GM21786 (cell line): ENCODE results near the gene IL1B.

ENCODE experiments used
- ATAC-seq: cut with Tn5 transposase; IDR thresholded peaks from one replicate; pipeline ENCODE4 v1.9.1; 2021; ENCODE audit not compliant: unreplicated experiment

IL1B gene

DNA sequence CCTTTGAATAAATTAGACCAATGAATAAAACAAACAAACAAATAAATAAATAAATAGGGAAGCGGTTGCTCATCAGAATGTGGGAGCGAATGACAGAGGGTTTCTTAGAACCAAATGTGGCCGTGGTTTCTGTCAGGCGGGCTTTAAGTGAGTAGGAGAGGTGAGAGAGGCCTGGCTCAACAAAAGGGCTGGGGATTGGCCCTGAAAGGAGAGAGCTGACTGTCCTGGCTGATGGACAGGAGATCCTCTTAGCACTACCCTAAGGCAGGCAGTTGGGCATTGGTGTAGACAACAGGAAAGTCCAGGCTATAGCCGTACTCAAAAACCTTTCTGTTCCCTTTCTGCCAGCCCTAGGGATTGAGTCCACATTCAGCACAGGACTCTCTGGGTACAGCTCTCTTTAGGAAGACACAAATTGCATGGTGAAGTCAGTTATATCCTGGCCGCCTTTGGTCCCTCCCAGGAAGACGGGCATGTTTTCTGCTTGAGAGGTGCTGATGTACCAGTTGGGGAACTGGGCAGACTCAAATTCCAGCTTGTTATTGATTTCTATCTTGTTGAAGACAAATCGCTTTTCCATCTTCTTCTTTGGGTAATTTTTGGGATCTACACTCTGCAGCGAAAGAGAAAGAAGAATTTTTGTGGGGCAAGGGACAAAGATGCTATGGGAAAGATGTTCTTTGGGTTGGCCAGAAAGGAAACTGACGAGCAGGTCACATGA, 6.5 kb downstream of the IL1B start:
- no peak for ATAC-seq

DNA sequence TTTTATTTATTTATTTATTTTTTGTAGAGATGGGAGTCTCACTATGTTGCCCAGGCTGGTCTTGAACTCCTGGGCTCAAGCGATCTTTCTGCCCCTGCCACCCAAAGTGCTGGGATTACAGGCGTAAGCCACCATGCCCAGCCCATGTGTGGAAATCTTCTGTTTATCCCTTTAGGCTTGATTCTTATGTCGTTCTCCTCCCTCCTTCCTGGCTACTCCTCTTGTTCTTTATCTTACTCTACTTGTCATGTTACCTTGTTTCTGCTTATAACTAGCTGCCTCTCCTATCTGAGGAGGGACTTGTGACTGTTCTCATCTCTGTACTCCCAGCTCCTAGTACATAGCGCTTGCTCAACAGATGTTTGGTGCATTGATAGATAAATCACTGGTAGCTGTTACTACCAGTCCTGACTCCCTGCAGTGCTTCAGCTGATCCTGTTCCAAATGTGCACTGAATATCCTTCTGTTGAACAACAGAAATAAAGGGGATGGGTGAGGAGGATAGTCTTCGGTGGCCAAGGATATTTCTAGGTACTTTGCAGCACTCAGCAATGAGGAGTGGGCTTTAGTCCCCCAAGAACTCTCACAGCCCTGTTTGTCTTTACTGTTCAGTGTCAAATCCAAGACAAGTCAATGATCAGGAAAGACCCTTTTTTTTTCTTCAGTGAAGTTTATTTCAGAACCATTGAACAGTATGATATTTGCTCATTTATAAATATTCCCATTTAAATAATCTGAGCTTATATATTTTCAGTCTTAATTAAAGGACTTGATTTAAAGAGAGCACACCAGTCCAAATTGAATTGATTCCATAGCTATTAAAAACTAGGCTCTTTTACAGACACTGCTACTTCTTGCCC, 7.2 kb downstream of the IL1B start:
- ATAC-seq = no peak

DNA sequence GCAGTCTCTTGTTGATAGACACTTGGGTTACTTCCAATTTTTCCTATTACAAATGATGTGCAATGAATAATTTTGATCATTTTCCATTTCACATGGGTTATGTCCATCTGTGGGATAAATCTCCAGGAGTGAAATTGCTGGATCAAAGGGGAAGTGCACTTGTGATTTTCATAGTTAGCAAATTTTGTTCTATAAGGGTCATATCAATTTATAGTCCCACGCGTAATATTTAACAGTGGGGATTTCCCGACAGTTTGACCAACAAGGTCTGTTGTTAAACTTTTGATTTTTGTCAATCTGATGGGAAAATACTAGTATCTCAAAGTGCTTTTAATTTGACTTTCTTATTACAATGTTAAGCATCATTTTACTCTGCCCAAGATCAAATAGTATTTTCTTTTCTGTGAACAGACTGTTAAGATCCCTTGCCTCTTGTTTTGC, 8.3 kb downstream of the IL1B start:
- no peak for ATAC-seq

GRCh38 chr2:112827604-112828185, 8.9 kb downstream of the IL1B start:
- ATAC-seq = no peak

DNA sequence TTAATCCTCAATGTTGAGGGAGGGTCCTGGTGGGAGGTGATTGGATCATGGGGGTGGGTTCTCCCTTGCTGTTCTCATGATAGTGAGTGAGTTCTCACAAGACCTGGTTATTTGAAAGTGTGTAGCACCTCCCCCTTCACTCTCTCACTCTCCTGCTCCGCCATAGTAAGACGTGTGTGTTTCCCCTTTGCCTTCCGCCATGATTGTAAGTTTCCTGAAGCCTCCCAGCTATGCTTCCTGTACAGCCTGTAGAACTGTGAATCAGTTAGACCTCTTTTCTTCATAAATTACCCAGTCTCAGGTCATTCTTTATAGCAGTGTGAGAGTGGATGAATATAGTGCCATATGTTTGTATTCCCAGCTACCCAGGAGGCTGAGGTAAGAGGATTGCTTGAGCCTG, 9.6 kb downstream of the IL1B start:
- ATAC-seq = no peak

GRCh38 chr2:112825706-112826105, 10.9 kb downstream of the IL1B start:
- ATAC-seq = no peak

- ATAC-seq = no peak
Measured at GRCh38 chr2:112824694-112825085, 11.9 kb downstream of the IL1B start.

DNA sequence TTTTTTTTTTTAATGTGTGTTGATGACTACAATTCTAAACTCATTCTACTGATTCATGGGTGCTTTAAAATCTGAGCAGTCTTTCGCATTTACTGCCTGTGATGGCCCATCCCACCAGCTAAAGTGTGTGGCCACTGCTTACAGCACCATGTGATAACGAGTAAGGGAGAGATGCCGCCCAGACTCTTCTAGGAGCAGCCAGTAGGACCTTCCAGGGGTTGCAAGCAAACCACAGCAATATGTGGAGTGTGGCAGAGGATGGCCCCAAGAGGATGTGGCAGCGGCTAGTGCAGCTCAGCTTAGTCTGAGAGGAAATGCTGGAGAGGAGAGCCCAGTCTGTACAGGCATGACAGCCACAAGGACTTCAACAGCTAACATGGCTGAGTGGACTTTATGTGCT, 14.9 kb downstream of the IL1B start:
- no peak for ATAC-seq

GRCh38 chr2:112821142-112821541, 15.4 kb downstream of the IL1B start:
- ATAC-seq = peak; percentile 77

- no peak for ATAC-seq
Measured at GRCh38 chr2:112820343-112820742, 16.2 kb downstream of the IL1B start.

- no peak for ATAC-seq
Measured at GRCh38 chr2:112819081-112819480, 17.5 kb downstream of the IL1B start.

- no peak for ATAC-seq
Measured at GRCh38 chr2:112818094-112818902, 18.3 kb downstream of the IL1B start.

DNA sequence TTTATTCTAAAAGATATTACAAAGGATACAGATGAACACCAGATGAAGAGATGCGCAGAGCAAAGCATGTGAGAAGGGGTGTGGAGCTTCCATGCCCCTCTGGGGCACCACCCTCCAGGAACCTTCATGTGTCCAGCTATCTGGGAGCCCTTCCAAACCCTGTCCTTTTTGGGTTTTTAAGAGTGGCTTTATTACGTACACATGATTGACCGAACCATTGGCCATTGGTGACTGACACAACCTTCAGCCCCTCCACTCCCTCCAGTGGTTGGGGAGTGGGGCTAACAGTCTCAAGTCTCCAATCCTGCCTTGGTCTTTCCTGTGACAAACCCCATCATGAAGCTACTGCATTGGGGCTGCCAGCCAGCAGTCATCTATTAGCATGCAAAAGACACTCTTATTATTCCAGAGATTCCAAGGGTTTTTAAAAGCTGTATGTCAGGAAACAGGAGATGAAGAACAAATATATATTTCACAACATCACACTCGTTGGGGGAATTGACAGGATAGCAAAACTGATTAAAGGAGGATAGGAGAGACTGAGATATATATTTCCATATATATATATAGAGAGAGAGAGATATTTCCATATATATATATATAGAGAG, 19.4 kb downstream of the IL1B start:
- ATAC-seq = no peak

DNA sequence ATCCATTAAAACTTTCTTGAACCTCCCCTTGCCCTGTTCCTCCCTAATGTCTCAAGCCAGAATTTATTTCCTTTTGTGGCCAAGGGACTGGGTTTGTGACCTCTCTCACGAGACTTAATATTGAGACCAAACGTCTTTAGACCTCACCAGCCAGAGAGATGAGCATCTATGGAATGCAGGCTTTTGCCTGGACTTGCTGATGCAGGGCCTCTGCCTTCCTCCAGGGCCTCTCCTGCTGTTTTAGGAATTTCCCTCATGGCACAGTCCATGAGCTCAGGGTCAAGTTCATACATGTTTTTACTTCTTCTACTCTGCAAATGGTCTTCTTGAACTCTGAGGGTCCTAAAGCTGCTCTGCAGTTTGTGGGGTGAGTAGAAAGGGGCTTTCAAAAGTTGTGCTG, 22.3 kb downstream of the IL1B start:
- ATAC-seq = no peak

DNA sequence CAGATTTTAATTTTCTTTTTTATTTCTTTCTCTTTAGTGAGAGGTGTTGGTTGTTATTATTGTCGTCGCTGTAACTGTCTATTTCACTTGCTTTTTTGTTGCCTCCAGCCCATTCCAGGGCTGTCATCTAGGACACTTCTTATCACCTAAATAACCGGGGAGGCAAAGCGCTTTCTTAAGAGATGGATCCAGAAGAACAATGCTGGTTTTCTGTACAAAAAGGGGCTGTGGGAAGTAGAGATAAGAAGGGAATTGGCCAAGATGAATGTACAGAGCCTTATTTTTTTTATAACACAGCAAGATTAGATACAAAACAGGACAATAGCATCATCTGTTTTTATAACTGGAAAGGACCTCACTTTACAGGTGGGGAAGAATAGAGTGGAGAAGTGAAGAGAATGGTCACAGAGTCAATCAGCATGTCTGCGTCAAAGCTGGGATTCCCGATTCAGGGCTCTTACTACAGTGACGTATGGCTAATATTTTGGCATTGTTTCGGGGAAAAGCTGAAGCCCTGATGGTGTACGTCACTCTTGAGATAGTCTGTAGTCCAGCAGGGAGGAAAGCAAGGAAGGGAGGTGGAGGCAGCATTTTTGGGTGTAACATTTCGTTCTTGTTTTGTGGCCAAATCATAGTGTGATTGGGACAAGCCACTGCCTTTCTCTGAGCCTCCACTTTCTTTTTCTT, 23.2 kb downstream of the IL1B start:
- no peak for ATAC-seq

GRCh38 chr2:112812318-112813267, 24.0 kb downstream of the IL1B start:
- no peak for ATAC-seq

- ATAC-seq = no peak
Measured at GRCh38 chr2:112811841-112812306, 24.7 kb downstream of the IL1B start.

GRCh38 chr2:112811276-112811831, 25.2 kb downstream of the IL1B start:
- no peak for ATAC-seq

- no peak for ATAC-seq
Measured at GRCh38 chr2:112809112-112809511, 27.5 kb downstream of the IL1B start.
